SK-N-SH treated with all-trans-retinoic acid at 6 μM for 48 hours (cell line): ENCODE results near the gene ZNF334.

Experiments
- ATAC-seq: fragments of 200-7000 bp; cut with Tn5 transposase; 3 replicates; pipeline ENCODE4 v1.9.1; 2020; ENCODE audit warnings: mild to moderate bottlenecking, moderate library complexity
- ARNTL ChIP-seq: fragments of 450-650 bp; formaldehyde crosslinking; IDR thresholded peaks from 2 replicates; pipeline ENCODE4 v1.5.0; 2020; ENCODE audit warnings: low read depth, mild to moderate bottlenecking, moderate library complexity, borderline replicate concordance
- BACH2 ChIP-seq: fragments of 250-450 bp; sonication (Bioruptor Pico); IDR thresholded peaks from 2 replicates; pipeline ENCODE4 v1.9.0; 2021; ENCODE audit warnings: mild to moderate bottlenecking, borderline replicate concordance
- CSDC2 ChIP-seq: fragments of 250-450 bp; sonication (Bioruptor Pico); IDR thresholded peaks from 2 replicates; pipeline ENCODE4 v1.5.0; 2020; ENCODE audit warnings: mild to moderate bottlenecking, moderate library complexity
- ESRRG ChIP-seq: fragments of 250-450 bp; sonication (Bioruptor Pico); IDR thresholded peaks from 2 replicates; pipeline ENCODE4 v1.6.1; 2021; ENCODE audit warnings: mild to moderate bottlenecking
- GLIS3 ChIP-seq: fragments of 250-450 bp; sonication (Bioruptor Pico); IDR thresholded peaks from 2 replicates; pipeline ENCODE4 v1.5.0; 2020; ENCODE audit warnings: mild to moderate bottlenecking, moderate library complexity
- ISL1 ChIP-seq: fragments of 250-450 bp; sonication (Bioruptor Pico); IDR thresholded peaks from 2 replicates; pipeline ENCODE4 v2.1.2; 2022; ENCODE audit warnings: mild to moderate bottlenecking, moderate library complexity
- OSR1 ChIP-seq: fragments of 250-450 bp; sonication (Bioruptor Pico); IDR thresholded peaks from 2 replicates; pipeline ENCODE4 v1.8.0; 2022; ENCODE audit warnings: moderate library complexity, mild to moderate bottlenecking, inconsistent platforms
- PPARA ChIP-seq: fragments of 250-450 bp; sonication (Bioruptor Pico); IDR thresholded peaks from 2 replicates; pipeline ENCODE4 v1.5.0; 2020; ENCODE audit warnings: mild to moderate bottlenecking, borderline replicate concordance
- RARB ChIP-seq: fragments of 250-450 bp; sonication (Bioruptor Pico); IDR thresholded peaks from 2 replicates; pipeline ENCODE4 v1.8.0; 2021; ENCODE audit warnings: mild to moderate bottlenecking, moderate library complexity
- SNAI2 ChIP-seq: fragments of 250-450 bp; sonication (Bioruptor Pico); IDR thresholded peaks from 2 replicates; pipeline ENCODE4 v1.5.0; 2020; ENCODE audit warnings: mild to moderate bottlenecking, moderate library complexity
- TCF4 ChIP-seq: fragments of 250-450 bp; sonication (Bioruptor Pico); IDR thresholded peaks from 2 replicates; pipeline ENCODE4 v1.8.0; 2021; ENCODE audit warnings: mild to moderate bottlenecking, moderate library complexity, borderline replicate concordance
- TOX ChIP-seq: fragments of 250-450 bp; sonication (Bioruptor Pico); IDR thresholded peaks from 2 replicates; pipeline ENCODE4 v1.8.0; 2021; ENCODE audit warnings: mild to moderate bottlenecking, moderate library complexity, borderline replicate concordance
- ZC3H10 ChIP-seq: fragments of 250-450 bp; sonication (Bioruptor Pico); IDR thresholded peaks from 2 replicates; pipeline ENCODE4 v1.5.1; 2021; ENCODE audit warnings: mild to moderate bottlenecking, moderate library complexity
- ZFP3 ChIP-seq: fragments of 250-450 bp; sonication (Bioruptor Pico); IDR thresholded peaks from 2 replicates; pipeline ENCODE4 v1.5.0; 2020; ENCODE audit warnings: mild to moderate bottlenecking, moderate library complexity
- ZFP30 ChIP-seq: fragments of 450-650 bp; formaldehyde crosslinking; IDR thresholded peaks from 2 replicates; pipeline ENCODE4 v1.5.0; 2022; ENCODE audit warnings: mild to moderate bottlenecking, moderate library complexity
- ZNF70 ChIP-seq: fragments of 450-650 bp; formaldehyde crosslinking; IDR thresholded peaks from 2 replicates; pipeline ENCODE4 v1.5.0; 2020; ENCODE audit warnings: mild to moderate bottlenecking, moderate library complexity
- ZNF8 ChIP-seq: fragments of 450-650 bp; formaldehyde crosslinking; IDR thresholded peaks from 2 replicates; pipeline ENCODE4 v1.5.0; 2020; ENCODE audit warnings: mild to moderate bottlenecking, moderate library complexity
- TF ChIP-seq, protein P1 (sequence below): fragments of 250-450 bp; sonication (Bioruptor Pico); IDR thresholded peaks from 2 replicates; pipeline ENCODE4 v1.5.1; 2020; ENCODE audit warnings: low read depth, mild to moderate bottlenecking, moderate library complexity
- TF ChIP-seq, protein P2 (sequence below): fragments of 250-450 bp; sonication (Bioruptor Pico); IDR thresholded peaks from 2 replicates; pipeline ENCODE4 v1.5.1; 2021; ENCODE audit warnings: mild to moderate bottlenecking, moderate library complexity
- TF ChIP-seq, protein P3 (sequence below): fragments of 250-450 bp; sonication (Bioruptor Pico); IDR thresholded peaks from 2 replicates; pipeline ENCODE4 v1.8.0; 2020; ENCODE audit warnings: mild to moderate bottlenecking, moderate library complexity, borderline replicate concordance
- TF ChIP-seq, protein P4 (sequence below): fragments of 250-450 bp; sonication (Bioruptor Pico); IDR thresholded peaks from 2 replicates; pipeline ENCODE4 v1.8.0; 2021; ENCODE audit warnings: low read depth, mild to moderate bottlenecking, moderate library complexity, borderline replicate concordance

ZNF334 gene

DNA sequence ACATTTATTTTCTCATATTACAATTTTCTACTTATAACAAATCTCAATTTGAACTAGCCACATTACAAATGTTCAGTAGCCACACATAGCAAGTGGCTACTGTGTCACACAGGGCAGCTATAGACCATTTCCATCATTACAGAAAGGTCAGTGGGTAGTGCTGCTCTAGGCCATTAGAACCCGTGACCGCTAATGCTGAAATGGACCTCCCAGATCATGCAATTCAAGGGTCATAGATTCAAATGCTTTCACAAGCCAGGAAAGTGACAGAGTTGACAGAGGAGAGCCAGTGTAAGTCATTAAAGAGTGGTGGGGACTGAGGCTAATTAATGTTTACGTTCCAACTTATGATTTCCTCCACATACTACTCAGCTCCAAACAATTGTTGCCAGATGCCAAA lies 40.6 kb upstream of the ZNF334 start:
- TF ChIP-seq ZNF8 (CRISPR knock-in tag) (no peak), ZC3H10 (CRISPR knock-in tag) (no peak), TCF4 (no peak), ESRRG (no peak), ZNF70 (CRISPR knock-in tag) (no peak), ZFP3 (no peak), ZFP30 (CRISPR knock-in tag) (no peak)
- TF ChIP-seq, protein P1, sequence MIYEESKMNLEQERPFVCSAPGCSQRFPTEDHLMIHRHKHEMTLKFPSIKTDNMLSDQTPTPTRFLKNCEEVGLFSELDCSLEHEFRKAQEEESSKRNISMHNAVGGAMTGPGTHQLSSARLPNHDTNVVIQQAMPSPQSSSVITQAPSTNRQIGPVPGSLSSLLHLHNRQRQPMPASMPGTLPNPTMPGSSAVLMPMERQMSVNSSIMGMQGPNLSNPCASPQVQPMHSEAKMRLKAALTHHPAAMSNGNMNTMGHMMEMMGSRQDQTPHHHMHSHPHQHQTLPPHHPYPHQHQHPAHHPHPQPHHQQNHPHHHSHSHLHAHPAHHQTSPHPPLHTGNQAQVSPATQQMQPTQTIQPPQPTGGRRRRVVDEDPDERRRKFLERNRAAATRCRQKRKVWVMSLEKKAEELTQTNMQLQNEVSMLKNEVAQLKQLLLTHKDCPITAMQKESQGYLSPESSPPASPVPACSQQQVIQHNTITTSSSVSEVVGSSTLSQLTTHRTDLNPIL = no peak
- TF ChIP-seq, protein P2, sequence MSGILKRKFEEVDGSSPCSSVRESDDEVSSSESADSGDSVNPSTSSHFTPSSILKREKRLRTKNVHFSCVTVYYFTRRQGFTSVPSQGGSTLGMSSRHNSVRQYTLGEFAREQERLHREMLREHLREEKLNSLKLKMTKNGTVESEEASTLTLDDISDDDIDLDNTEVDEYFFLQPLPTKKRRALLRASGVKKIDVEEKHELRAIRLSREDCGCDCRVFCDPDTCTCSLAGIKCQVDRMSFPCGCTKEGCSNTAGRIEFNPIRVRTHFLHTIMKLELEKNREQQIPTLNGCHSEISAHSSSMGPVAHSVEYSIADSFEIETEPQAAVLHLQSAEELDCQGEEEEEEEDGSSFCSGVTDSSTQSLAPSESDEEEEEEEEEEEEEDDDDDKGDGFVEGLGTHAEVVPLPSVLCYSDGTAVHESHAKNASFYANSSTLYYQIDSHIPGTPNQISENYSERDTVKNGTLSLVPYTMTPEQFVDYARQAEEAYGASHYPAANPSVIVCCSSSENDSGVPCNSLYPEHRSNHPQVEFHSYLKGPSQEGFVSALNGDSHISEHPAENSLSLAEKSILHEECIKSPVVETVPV (CRISPR knock-in tag) = no peak
- TF ChIP-seq, all 23 proteins: peak for 0
- no peak for ATAC-seq

DNA sequence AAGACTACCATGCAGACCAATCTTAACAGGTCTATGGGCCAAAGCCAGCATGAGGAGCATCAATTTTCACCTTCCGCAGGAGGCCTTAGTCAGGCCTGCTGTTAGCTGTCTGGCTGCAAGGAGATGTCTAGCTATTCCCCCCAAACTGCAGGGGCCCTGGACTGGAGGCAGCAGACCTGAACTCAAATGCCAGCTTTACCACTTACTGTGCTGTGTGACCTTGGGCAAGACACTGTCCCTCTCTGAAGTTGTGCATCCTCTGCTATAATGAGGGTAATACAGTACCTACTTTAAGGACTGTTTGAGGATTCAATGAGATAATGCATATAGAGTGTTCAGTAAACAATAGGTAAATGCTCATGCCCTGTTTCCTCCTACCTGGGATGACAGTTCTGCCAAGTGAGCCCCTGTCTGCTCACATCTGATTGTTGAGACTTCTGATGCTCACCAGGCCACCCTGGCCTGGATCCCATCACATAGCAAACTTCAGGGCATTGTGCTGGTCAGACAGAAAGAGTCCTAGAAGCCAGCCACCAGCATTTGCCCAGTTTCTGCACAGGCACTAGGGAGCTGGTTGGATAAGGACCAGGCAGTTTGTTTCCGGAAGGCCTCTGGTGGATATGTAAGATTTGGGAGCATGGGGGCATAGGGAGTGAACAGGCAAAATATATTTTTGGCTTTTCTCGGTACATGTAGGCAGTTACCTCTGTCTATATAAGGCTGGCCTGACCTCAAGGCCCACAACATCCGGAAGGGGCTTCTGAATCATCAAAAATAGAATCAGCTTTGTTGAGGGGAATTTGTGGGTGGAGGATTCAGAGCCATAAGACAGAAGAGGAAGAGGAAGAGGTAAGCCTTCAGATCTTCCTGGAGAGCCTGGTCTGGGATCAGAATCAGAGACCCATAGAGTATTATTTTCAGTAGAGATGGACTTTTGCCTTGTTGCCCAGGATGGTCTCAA lies 39.4 kb upstream of the ZNF334 start:
- ATAC-seq = no peak
- TF ChIP-seq ESRRG (no peak), SNAI2 (CRISPR knock-in tag) (no peak), CSDC2 (CRISPR knock-in tag) (no peak), ARNTL (CRISPR knock-in tag) (no peak), RARB (CRISPR knock-in tag) (no peak), ZNF70 (CRISPR knock-in tag) (no peak), OSR1 (CRISPR knock-in tag) (no peak), ZFP30 (CRISPR knock-in tag) (no peak), PPARA (CRISPR knock-in tag) (no peak), BACH2 (CRISPR knock-in tag) (no peak), GLIS3 (CRISPR knock-in tag) (no peak), TCF4 (no peak), TOX (no peak), ISL1 (CRISPR knock-in tag) (no peak)
- TF ChIP-seq, protein P3, sequence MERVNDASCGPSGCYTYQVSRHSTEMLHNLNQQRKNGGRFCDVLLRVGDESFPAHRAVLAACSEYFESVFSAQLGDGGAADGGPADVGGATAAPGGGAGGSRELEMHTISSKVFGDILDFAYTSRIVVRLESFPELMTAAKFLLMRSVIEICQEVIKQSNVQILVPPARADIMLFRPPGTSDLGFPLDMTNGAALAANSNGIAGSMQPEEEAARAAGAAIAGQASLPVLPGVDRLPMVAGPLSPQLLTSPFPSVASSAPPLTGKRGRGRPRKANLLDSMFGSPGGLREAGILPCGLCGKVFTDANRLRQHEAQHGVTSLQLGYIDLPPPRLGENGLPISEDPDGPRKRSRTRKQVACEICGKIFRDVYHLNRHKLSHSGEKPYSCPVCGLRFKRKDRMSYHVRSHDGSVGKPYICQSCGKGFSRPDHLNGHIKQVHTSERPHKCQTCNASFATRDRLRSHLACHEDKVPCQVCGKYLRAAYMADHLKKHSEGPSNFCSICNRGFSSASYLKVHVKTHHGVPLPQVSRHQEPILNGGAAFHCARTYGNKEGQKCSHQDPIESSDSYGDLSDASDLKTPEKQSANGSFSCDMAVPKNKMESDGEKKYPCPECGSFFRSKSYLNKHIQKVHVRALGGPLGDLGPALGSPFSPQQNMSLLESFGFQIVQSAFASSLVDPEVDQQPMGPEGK (CRISPR knock-in tag) = no peak
- TF ChIP-seq, protein P2 (CRISPR knock-in tag) = no peak
- TF ChIP-seq, protein P1 = no peak
- TF ChIP-seq, protein P4, sequence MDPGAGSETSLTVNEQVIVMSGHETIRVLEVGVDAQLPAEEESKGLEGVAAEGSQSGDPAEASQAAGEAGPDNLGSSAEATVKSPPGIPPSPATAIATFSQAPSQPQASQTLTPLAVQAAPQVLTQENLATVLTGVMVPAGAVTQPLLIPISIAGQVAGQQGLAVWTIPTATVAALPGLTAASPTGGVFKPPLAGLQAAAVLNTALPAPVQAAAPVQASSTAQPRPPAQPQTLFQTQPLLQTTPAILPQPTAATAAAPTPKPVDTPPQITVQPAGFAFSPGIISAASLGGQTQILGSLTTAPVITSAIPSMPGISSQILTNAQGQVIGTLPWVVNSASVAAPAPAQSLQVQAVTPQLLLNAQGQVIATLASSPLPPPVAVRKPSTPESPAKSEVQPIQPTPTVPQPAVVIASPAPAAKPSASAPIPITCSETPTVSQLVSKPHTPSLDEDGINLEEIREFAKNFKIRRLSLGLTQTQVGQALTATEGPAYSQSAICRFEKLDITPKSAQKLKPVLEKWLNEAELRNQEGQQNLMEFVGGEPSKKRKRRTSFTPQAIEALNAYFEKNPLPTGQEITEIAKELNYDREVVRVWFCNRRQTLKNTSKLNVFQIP (CRISPR knock-in tag) = no peak
- TF ChIP-seq, all 23 proteins: peak for 0
